Fibroblast of mammary gland (primary cell): ENCODE measurements around the gene NPHP4.

Experiments used
- DNase-seq: peaks from one replicate; pipeline ENCODE4 v3.0.0-alpha.2; 2010; ENCODE audit warnings: low read depth
- H3K4me3 ChIP-seq: 2 replicates; pipeline ENCODE4 v1.5.1; 2011; ENCODE audit warnings: low read depth, mild to moderate bottlenecking, low read length, moderate library complexity; ENCODE audit not compliant: control insufficient read depth
- CTCF ChIP-seq: conservative IDR thresholded peaks from 2 replicates; pipeline ENCODE4 v1.5.1; 2011; ENCODE audit warnings: low read depth, low read length, inconsistent platforms; ENCODE audit not compliant: control insufficient read depth, insufficient read depth

NPHP4 gene

GRCh38 chr1:6008696-6009095, 16.5 kb upstream of the NPHP4 start:
- no peak for DNase-seq
- no peak overlapping the region for H3K4me3 ChIP-seq
- no peak for TF ChIP-seq CTCF

- TF ChIP-seq CTCF, result no peak
- DNase-seq, result no peak
- no peak overlapping the region for H3K4me3 ChIP-seq
Measured at GRCh38 chr1:6008084-6008415, 15.8 kb upstream of the NPHP4 start.

GRCh38 chr1:6007318-6008083, 15.3 kb upstream of the NPHP4 start:
- peak; percentile 47 for DNase-seq

GRCh38 chr1:6006882-6007281, 14.7 kb upstream of the NPHP4 start:
- DNase-seq, result no peak
- H3K4me3 ChIP-seq, result no peak overlapping the region
- TF ChIP-seq CTCF, result no peak

More at GRCh38 chr1:6007318-6008083, 15.3 kb upstream of the NPHP4 start:
- TF ChIP-seq CTCF, result no peak
- no peak overlapping the region for H3K4me3 ChIP-seq

GRCh38 chr1:6005276-6005917, 13.2 kb upstream of the NPHP4 start:
- DNase-seq, result no peak

GRCh38 chr1:6004412-6005123, 12.3 kb upstream of the NPHP4 start:
- no peak for DNase-seq
- H3K4me3 ChIP-seq, result no peak overlapping the region
- no peak for TF ChIP-seq CTCF

More at GRCh38 chr1:6005276-6005917, 13.2 kb upstream of the NPHP4 start:
- TF ChIP-seq CTCF, result no peak
- no peak overlapping the region for H3K4me3 ChIP-seq
